Measurements from ENCODE around the gene SLC2A1. TPM values are rescaled to one million over a fixed set of nuclear protein-coding genes. Genes with fewer than 3 reads are reported as not detected.

The SLC2A1 gene
- total and polyA plus RNA-seq, 2 of the 13 experiments (the other 11 are each of a cell fraction or from before 2014, with no cell fraction given), result 125 to 423 TPM

DNA sequence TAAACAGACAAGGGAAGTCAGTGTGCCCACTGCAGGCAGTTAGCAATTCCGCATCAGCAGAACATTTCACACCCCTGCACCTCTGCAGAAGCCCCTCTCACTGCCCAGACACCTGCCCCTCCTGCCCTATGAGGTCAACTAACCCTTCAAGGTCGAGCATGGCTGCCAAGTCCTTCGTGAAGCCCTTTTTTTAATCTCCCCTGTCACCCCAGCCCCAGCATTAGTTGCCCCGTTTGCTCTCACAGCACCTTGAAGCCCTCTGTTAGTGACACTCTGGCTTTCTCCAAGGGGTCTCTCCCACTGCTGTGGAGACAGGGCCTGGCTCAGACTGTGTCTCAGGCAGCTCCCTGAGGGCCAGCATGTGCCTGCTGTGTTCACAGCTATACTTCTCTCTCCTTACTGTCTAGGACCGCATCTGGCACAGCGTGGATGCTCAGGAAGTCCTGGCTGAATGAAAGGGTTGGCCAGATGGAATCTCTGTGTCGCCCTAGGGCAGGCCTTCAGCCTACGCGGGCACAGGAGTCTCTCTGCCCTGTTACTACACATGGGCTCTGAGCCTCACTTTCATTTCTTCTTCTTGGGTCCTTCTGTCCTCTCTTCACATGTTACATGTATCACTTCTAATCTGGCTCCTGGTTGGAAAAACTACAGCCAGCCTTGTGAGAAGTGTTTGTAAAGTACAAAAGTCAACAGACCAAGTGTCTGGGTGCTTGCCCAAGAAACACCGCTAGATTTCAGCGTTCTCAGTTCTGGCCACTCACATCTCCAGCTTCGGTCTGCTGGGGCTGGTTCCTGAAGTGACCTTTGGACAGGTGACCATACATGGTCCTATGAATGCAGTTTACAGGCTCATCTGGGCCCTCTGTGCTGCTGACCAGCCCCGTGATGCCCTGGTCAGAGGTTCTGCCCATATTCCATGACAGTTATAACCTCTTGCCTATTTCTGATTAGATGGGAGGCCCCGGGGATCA is 19.7 kb downstream of the SLC2A1 start (continued):
- peak; percentile 27; the same call in 1 of the 2 replicates for TF ChIP-seq PATZ1 (CRISPR knock-in tag; IDR thresholded peaks at IDR 0.05)
- TF ChIP-seq SOX13 (IDR thresholded peaks at IDR 0.05), result no peak
- TF ChIP-seq SOX13 (CRISPR knock-in tag; conservative IDR thresholded peaks at IDR 0.05 in 1 of 2, IDR thresholded peaks at IDR 0.05 in 1 of 2), result peak in 1 of 2 experiments; percentile 28; a peak in 2 of 4 replicates
- no peak for TF ChIP-seq SRY (CRISPR knock-in tag; IDR thresholded peaks at IDR 0.05)
- TF ChIP-seq MATR3 (CRISPR knock-in tag; IDR thresholded peaks at IDR 0.05), result no peak
- no peak for TF ChIP-seq NBN (conservative IDR thresholded peaks at IDR 0.05)
- TF ChIP-seq ZNF644 (CRISPR knock-in tag; IDR thresholded peaks at IDR 0.05; ENCODE audit: low read depth), result peak; percentile 57; the same call in 1 of the 2 replicates
- TF ChIP-seq, protein P1, sequence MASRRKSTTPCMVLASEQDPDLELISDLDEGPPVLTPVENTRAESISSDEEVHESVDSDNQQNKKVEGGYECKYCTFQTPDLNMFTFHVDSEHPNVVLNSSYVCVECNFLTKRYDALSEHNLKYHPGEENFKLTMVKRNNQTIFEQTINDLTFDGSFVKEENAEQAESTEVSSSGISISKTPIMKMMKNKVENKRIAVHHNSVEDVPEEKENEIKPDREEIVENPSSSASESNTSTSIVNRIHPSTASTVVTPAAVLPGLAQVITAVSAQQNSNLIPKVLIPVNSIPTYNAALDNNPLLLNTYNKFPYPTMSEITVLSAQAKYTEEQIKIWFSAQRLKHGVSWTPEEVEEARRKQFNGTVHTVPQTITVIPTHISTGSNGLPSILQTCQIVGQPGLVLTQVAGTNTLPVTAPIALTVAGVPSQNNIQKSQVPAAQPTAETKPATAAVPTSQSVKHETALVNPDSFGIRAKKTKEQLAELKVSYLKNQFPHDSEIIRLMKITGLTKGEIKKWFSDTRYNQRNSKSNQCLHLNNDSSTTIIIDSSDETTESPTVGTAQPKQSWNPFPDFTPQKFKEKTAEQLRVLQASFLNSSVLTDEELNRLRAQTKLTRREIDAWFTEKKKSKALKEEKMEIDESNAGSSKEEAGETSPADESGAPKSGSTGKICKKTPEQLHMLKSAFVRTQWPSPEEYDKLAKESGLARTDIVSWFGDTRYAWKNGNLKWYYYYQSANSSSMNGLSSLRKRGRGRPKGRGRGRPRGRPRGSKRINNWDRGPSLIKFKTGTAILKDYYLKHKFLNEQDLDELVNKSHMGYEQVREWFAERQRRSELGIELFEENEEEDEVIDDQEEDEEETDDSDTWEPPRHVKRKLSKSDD (CRISPR knock-in tag; IDR thresholded peaks at IDR 0.05; ENCODE audit: low read depth), result no peak
- TF ChIP-seq, protein P2, sequence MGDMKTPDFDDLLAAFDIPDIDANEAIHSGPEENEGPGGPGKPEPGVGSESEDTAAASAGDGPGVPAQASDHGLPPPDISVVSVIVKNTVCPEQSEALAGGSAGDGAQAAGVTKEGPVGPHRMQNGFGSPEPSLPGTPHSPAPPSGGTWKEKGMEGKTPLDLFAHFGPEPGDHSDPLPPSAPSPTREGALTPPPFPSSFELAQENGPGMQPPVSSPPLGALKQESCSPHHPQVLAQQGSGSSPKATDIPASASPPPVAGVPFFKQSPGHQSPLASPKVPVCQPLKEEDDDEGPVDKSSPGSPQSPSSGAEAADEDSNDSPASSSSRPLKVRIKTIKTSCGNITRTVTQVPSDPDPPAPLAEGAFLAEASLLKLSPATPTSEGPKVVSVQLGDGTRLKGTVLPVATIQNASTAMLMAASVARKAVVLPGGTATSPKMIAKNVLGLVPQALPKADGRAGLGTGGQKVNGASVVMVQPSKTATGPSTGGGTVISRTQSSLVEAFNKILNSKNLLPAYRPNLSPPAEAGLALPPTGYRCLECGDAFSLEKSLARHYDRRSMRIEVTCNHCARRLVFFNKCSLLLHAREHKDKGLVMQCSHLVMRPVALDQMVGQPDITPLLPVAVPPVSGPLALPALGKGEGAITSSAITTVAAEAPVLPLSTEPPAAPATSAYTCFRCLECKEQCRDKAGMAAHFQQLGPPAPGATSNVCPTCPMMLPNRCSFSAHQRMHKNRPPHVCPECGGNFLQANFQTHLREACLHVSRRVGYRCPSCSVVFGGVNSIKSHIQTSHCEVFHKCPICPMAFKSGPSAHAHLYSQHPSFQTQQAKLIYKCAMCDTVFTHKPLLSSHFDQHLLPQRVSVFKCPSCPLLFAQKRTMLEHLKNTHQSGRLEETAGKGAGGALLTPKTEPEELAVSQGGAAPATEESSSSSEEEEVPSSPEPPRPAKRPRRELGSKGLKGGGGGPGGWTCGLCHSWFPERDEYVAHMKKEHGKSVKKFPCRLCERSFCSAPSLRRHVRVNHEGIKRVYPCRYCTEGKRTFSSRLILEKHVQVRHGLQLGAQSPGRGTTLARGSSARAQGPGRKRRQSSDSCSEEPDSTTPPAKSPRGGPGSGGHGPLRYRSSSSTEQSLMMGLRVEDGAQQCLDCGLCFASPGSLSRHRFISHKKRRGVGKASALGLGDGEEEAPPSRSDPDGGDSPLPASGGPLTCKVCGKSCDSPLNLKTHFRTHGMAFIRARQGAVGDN (CRISPR knock-in tag; IDR thresholded peaks at IDR 0.05), result peak; percentile 41
- TF ChIP-seq ZFYVE20 (CRISPR knock-in tag; IDR thresholded peaks at IDR 0.05; ENCODE audit: borderline replicate concordance, low read depth), result no peak
- TF ChIP-seq, protein P3, sequence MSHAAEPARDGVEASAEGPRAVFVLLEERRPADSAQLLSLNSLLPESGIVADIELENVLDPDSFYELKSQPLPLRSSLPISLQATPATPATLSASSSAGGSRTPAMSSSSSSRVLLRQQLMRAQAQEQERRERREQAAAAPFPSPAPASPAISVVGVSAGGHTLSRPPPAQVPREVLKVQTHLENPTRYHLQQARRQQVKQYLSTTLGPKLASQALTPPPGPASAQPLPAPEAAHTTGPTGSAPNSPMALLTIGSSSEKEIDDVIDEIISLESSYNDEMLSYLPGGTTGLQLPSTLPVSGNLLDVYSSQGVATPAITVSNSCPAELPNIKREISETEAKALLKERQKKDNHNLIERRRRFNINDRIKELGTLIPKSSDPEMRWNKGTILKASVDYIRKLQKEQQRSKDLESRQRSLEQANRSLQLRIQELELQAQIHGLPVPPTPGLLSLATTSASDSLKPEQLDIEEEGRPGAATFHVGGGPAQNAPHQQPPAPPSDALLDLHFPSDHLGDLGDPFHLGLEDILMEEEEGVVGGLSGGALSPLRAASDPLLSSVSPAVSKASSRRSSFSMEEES (CRISPR knock-in tag; IDR thresholded peaks at IDR 0.05), result 0 out of 2 replicates have a peak, but pooled peaks have one; percentile 11
- peak in 1 of 2 experiments; percentile 30; a peak in 1 of 4 replicates for TF ChIP-seq EP300 (IDR thresholded peaks at IDR 0.05; ENCODE audit: low read depth in 2 of 2, low read length in 2 of 2)
- no peak for TF ChIP-seq EP300 (CRISPR knock-in tag; IDR thresholded peaks at IDR 0.05; ENCODE audit: borderline replicate concordance)
- no peak for TF ChIP-seq EED (CRISPR knock-in tag; IDR thresholded peaks at IDR 0.05)
- TF ChIP-seq DPF2 (CRISPR knock-in tag; IDR thresholded peaks at IDR 0.05; ENCODE audit: borderline replicate concordance, low read depth), result no peak
- TF ChIP-seq HNF4G (IDR thresholded peaks at IDR 0.05; ENCODE audit: borderline replicate concordance, low read depth, low read length), result peak; percentile 86
- peak; percentile 82; the same call in 1 of the 2 replicates for TF ChIP-seq HNF4G (CRISPR knock-in tag; IDR thresholded peaks at IDR 0.05; ENCODE audit: borderline replicate concordance, low read depth)
